ENCODE results near the gene RER1.

GRCh38 chr1:2416403-2416802 lies 24.8 kb downstream of the RER1 start:
- TF ChIP-seq, protein P1, sequence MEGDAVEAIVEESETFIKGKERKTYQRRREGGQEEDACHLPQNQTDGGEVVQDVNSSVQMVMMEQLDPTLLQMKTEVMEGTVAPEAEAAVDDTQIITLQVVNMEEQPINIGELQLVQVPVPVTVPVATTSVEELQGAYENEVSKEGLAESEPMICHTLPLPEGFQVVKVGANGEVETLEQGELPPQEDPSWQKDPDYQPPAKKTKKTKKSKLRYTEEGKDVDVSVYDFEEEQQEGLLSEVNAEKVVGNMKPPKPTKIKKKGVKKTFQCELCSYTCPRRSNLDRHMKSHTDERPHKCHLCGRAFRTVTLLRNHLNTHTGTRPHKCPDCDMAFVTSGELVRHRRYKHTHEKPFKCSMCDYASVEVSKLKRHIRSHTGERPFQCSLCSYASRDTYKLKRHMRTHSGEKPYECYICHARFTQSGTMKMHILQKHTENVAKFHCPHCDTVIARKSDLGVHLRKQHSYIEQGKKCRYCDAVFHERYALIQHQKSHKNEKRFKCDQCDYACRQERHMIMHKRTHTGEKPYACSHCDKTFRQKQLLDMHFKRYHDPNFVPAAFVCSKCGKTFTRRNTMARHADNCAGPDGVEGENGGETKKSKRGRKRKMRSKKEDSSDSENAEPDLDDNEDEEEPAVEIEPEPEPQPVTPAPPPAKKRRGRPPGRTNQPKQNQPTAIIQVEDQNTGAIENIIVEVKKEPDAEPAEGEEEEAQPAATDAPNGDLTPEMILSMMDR (IDR thresholded peaks at IDR 0.05): no peak
- no peak for TF ChIP-seq POLR2A (IDR thresholded peaks at IDR 0.05)
